MM.1S (cell line): ENCODE measurements around the gene GTF2IRD2.
"Not testable (repeated sequence)": the region's sequence is repeated elsewhere in the genome, so short reads cannot be mapped to it uniquely, and the experiment has no call there.

Experiments used
- EZH2 ChIP-seq: fragments of 300-600 bp; sonication (generic); optimal IDR thresholded peaks from 2 replicates; pipeline ENCODE3; 2017; ENCODE audit warnings: low read depth, mild to moderate bottlenecking, antibody characterized with exemption, low read length, mixed read lengths
- TF ChIP-seq, protein P1 (sequence below): fragments of 300-600 bp; sonication (generic); IDR thresholded peaks from 2 replicates; pipeline ENCODE4 v1.5.1; 2016; ENCODE audit warnings: antibody characterized with exemption, low read length, mixed read lengths

DNA sequence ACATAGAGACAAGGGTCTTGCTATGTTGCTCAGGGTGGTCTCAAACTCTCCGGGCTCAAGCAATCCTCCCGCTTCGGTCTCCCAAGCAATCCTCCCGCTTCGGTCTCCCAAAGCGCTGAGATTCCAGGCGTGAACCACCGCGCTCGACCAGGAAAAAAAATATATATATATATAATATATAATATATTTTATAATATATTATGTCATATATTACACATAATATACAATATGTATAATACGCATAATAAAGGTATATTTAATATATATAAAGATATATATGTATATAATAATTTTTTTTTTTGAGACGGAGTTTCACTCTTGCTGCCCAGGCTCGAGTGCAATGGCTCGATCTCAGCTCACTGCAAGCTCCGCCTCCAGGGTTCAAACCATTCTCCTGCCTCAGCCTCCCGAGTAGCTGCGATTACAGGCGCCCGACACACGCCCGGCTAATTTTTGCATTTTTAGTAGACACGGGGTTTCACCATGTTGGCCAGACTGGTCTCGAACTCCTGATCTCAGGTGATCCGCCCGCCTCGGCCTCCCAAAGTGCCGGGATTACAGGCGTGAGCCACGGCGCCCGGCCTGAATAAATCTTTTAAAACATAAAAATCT is 38.2 kb upstream of the GTF2IRD2 start:
- TF ChIP-seq, protein P1, sequence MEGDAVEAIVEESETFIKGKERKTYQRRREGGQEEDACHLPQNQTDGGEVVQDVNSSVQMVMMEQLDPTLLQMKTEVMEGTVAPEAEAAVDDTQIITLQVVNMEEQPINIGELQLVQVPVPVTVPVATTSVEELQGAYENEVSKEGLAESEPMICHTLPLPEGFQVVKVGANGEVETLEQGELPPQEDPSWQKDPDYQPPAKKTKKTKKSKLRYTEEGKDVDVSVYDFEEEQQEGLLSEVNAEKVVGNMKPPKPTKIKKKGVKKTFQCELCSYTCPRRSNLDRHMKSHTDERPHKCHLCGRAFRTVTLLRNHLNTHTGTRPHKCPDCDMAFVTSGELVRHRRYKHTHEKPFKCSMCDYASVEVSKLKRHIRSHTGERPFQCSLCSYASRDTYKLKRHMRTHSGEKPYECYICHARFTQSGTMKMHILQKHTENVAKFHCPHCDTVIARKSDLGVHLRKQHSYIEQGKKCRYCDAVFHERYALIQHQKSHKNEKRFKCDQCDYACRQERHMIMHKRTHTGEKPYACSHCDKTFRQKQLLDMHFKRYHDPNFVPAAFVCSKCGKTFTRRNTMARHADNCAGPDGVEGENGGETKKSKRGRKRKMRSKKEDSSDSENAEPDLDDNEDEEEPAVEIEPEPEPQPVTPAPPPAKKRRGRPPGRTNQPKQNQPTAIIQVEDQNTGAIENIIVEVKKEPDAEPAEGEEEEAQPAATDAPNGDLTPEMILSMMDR: not testable (repeated sequence)
- TF ChIP-seq EZH2: not testable (repeated sequence)
